HepG2 (cell line): ENCODE data around the gene RTEL1. TPM values are rescaled to one million over a fixed set of nuclear protein-coding genes. Genes with fewer than 3 reads are reported as not detected.

Source experiments
- ARHGAP35 ChIP-seq: sonication (generic); formaldehyde crosslinking; IDR thresholded peaks from 2 replicates; pipeline ENCODE4 v1.9.0; 2022; ENCODE audit warnings: mild to moderate bottlenecking, inconsistent platforms, moderate library complexity, missing genetic modification reagents, borderline replicate concordance
- FOXJ3 ChIP-seq: sonication (generic); formaldehyde crosslinking; IDR thresholded peaks from 2 replicates; pipeline ENCODE4 v1.4.0; 2020; ENCODE audit warnings: missing genetic modification reagents, mild to moderate bottlenecking, borderline replicate concordance
- GPBP1L1 ChIP-seq: sonication (generic); formaldehyde crosslinking; IDR thresholded peaks from 2 replicates; pipeline ENCODE4 v1.5.0; 2020; ENCODE audit warnings: mild to moderate bottlenecking, missing genetic modification reagents
- GPN1 ChIP-seq: sonication (generic); formaldehyde crosslinking; IDR thresholded peaks from 2 replicates; pipeline ENCODE4 v1.5.1; 2020; ENCODE audit warnings: missing genetic modification reagents, borderline replicate concordance
- MIXL1 ChIP-seq: IDR thresholded peaks from 2 replicates; pipeline ENCODE4 v1.6.1; 2016
- MTF1 ChIP-seq: sonication (generic); formaldehyde crosslinking; IDR thresholded peaks from 2 replicates; pipeline ENCODE4 v1.5.0; 2020; ENCODE audit warnings: missing genetic modification reagents
- NONO ChIP-seq, 2 experiments: fragments of 450-650 bp in 1 of 2; sonication (generic) in 1 of 2; formaldehyde crosslinking in 1 of 2; IDR thresholded peaks in 1 of 2; conservative IDR thresholded peaks in 1 of 2; 2 replicates each; pipeline versions ENCODE4 v1.6.1 to v1.8.0; 2017 to 2022; ENCODE audit warnings: mild to moderate bottlenecking in 1 of 2, missing genetic modification reagents in 1 of 2, moderate library complexity in 1 of 2
- PRDM10 ChIP-seq: sonication (generic); formaldehyde crosslinking; IDR thresholded peaks from 2 replicates; pipeline ENCODE4 v1.4.0; 2020; ENCODE audit warnings: low read depth, missing genetic modification reagents
- ZNF251 ChIP-seq: sonication (generic); formaldehyde crosslinking; IDR thresholded peaks from 2 replicates; pipeline ENCODE4 v1.9.0; 2021; ENCODE audit warnings: mild to moderate bottlenecking, missing genetic modification reagents
- ZNF331 ChIP-seq: sonication (generic); formaldehyde crosslinking; IDR thresholded peaks from 2 replicates; pipeline ENCODE4 v1.4.0; 2020; ENCODE audit warnings: missing genetic modification reagents
- ZNF337 ChIP-seq: sonication (generic); formaldehyde crosslinking; IDR thresholded peaks from 2 replicates; pipeline ENCODE4 v1.5.1; 2020; ENCODE audit warnings: missing genetic modification reagents, low read depth, mild to moderate bottlenecking, borderline replicate concordance
- ZNF414 ChIP-seq: sonication (generic); formaldehyde crosslinking; IDR thresholded peaks from 2 replicates; pipeline ENCODE4 v1.5.0; 2020; ENCODE audit warnings: missing genetic modification reagents
- ZNF609 ChIP-seq: sonication (generic); formaldehyde crosslinking; IDR thresholded peaks from 2 replicates; pipeline ENCODE4 v1.4.0; 2020; ENCODE audit warnings: mild to moderate bottlenecking, missing genetic modification reagents, borderline replicate concordance
- polyA plus RNA-seq, 8 experiments: library from polyadenylated mRNA; depleted of rRNA in 3 of 8; stranded (reverse) in 7 of 8; unstranded in 1 of 8; fragments of >200 nt; fragmentation: Illumina TruSeq in 4 of 8; extraction: Trizol in 4 of 8; gene quantifications; 2 replicates each; pipeline versions ENCODE4 v1.2.1 to v1.2.3, GENCODE V29; 2011 to 2016; ENCODE audit warnings: low read depth in 4 of 8, missing spikeins in 1 of 8, mixed read lengths in 1 of 8; ENCODE audit not compliant: insufficient read depth in 1 of 8
- total RNA-seq, 5 experiments: library from RNA; depleted of rRNA; stranded (reverse); fragments of >200 nt; fragmentation: Illumina TruSeq; extraction: Trizol; gene quantifications; 2 replicates each; pipeline ENCODE4 v1.2.3, GENCODE V29; 2016; ENCODE audit warnings: low read depth in 1 of 5
- TF ChIP-seq, protein P1 (sequence below): sonication (generic); formaldehyde crosslinking; conservative IDR thresholded peaks from 2 replicates; pipeline ENCODE4 v1.4.0; 2020; ENCODE audit warnings: missing genetic modification reagents

Gene RTEL1
- total and polyA plus RNA-seq, 2 of the 13 experiments (the other 11 are each of a cell fraction or from before 2014, with no cell fraction given), result 21.8 to 36.4 TPM

GRCh38 chr20:63707558-63708300, 49.6 kb downstream of the RTEL1 start, which contains the start of the genes ARFRP1 and ZGPAT (continued):
- TF ChIP-seq ZNF414 (CRISPR knock-in tag) (peak; percentile 77), ZNF609 (CRISPR knock-in tag) (0 out of 2 replicates have a peak, but pooled peaks have one; percentile 36), GPBP1L1 (CRISPR knock-in tag) (no peak), FOXJ3 (CRISPR knock-in tag) (no peak; the same call in 1 of the 2 replicates), ARHGAP35 (peak; percentile 88; the same call in 1 of the 2 replicates), PRDM10 (CRISPR knock-in tag) (no peak; the same call in 1 of the 2 replicates), ZNF331 (CRISPR knock-in tag) (peak; percentile 96), ZNF251 (CRISPR knock-in tag) (no peak), NONO (IDR thresholded peaks at IDR 0.05) (no peak), NONO (CRISPR knock-in tag; conservative IDR thresholded peaks at IDR 0.05) (peak; percentile 100), GPN1 (CRISPR knock-in tag) (peak; percentile 83; the same call in 1 of the 2 replicates), MTF1 (CRISPR knock-in tag) (peak; percentile 75), MIXL1 (peak; percentile 90), ZNF337 (CRISPR knock-in tag) (peak; percentile 70; the same call in 1 of the 2 replicates)
- TF ChIP-seq, protein P1, sequence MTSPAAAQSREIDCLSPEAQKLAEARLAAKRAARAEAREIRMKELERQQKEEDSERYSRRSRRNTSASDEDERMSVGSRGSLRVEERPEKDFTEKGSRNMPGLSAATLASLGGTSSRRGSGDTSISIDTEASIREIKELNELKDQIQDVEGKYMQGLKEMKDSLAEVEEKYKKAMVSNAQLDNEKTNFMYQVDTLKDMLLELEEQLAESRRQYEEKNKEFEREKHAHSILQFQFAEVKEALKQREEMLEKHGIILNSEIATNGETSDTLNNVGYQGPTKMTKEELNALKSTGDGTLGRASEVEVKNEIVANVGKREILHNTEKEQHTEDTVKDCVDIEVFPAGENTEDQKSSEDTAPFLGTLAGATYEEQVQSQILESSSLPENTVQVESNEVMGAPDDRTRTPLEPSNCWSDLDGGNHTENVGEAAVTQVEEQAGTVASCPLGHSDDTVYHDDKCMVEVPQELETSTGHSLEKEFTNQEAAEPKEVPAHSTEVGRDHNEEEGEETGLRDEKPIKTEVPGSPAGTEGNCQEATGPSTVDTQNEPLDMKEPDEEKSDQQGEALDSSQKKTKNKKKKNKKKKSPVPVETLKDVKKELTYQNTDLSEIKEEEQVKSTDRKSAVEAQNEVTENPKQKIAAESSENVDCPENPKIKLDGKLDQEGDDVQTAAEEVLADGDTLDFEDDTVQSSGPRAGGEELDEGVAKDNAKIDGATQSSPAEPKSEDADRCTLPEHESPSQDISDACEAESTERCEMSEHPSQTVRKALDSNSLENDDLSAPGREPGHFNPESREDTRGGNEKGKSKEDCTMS (CRISPR knock-in tag), result no peak
